ENCODE measurements around the gene VRK2.
"Not testable (repeated sequence)": the region's sequence is repeated elsewhere in the genome, so short reads cannot be mapped to it uniquely, and the experiment has no call there.

The VRK2 gene

GRCh38 chr2:58110765-58111164, 64.2 kb downstream of the VRK2 start:
- DNase-seq: no peak

GRCh38 chr2:58113563-58113962, 67.0 kb downstream of the VRK2 start:
- DNase-seq: not testable (repeated sequence)

- DNase-seq: no peak
Observed at GRCh38 chr2:58120626-58121229, 74.1 kb downstream of the VRK2 start.

- DNase-seq: no peak
Observed at GRCh38 chr2:58122040-58122439, 75.4 kb downstream of the VRK2 start.

GRCh38 chr2:58122540-58122939, 75.9 kb downstream of the VRK2 start:
- DNase-seq: no peak

- DNase-seq: no peak
Observed at GRCh38 chr2:58127111-58127510, 80.5 kb downstream of the VRK2 start.

- no peak for DNase-seq
Observed at GRCh38 chr2:58130238-58130637, 83.6 kb downstream of the VRK2 start.

- no peak for DNase-seq
Observed at GRCh38 chr2:58131191-58132011, 84.8 kb downstream of the VRK2 start.

GRCh38 chr2:58133395-58133794, 86.8 kb downstream of the VRK2 start:
- no peak for DNase-seq

- no peak for DNase-seq
Observed at GRCh38 chr2:58135861-58136260, 89.3 kb downstream of the VRK2 start.

GRCh38 chr2:58137221-58137620, 90.6 kb downstream of the VRK2 start:
- DNase-seq: no peak

GRCh38 chr2:58137856-58138255, 91.2 kb downstream of the VRK2 start:
- no peak for DNase-seq

GRCh38 chr2:58138396-58139030, 91.9 kb downstream of the VRK2 start:
- DNase-seq: no peak

- no peak for DNase-seq
Observed at GRCh38 chr2:58140508-58141072, 94.0 kb downstream of the VRK2 start.

- not testable (repeated sequence) for DNase-seq
Observed at GRCh38 chr2:58145769-58146168, 99.2 kb downstream of the VRK2 start.

- no peak for DNase-seq
Observed at GRCh38 chr2:58146707-58147106, 100.1 kb downstream of the VRK2 start.

GRCh38 chr2:58155160-58155778, 108.7 kb downstream of the VRK2 start:
- DNase-seq: no peak

GRCh38 chr2:58156780-58157179, 110.2 kb downstream of the VRK2 start:
- DNase-seq: no peak

- no peak for DNase-seq
Observed at GRCh38 chr2:58157754-58158153, 111.1 kb downstream of the VRK2 start.

GRCh38 chr2:58158481-58158880, 111.9 kb downstream of the VRK2 start:
- no peak for DNase-seq

- no peak for DNase-seq
Observed at GRCh38 chr2:58163913-58164312, 117.3 kb downstream of the VRK2 start.

- DNase-seq: not testable (repeated sequence)
Observed at GRCh38 chr2:58168130-58168529, 121.5 kb downstream of the VRK2 start.

- not testable (repeated sequence) for DNase-seq
Observed at GRCh38 chr2:58169845-58170244, 123.2 kb downstream of the VRK2 start.

Data from activated naive CD4-positive, alpha-beta T cell (primary cell).